ENCODE measurements around the gene N4BP2L1.

- TF ChIP-seq CTCF (IDR thresholded peaks at IDR 0.05; ENCODE audit: low read length) (no peak), EZH2 (optimal IDR thresholded peaks at IDR 0.05; ENCODE audit: low read depth, low read length) (no peak), EZH2phosphoT487 (IDR thresholded peaks at IDR 0.05; ENCODE audit: low read length) (no peak)
These were observed 45.7 kb upstream of the N4BP2L1 start for GRCh38 chr13:32473650-32474049.
